Fibroblast of skin of left biceps (primary cell): ENCODE results near the gene CCDC170.
A peak's percentile ranks its signal among the peaks of the same experiment; 100 is the strongest.
"Not testable (repeated sequence)": the region's sequence is repeated elsewhere in the genome, so short reads cannot be mapped to it uniquely, and the experiment has no call there.

Experiments
- DNase-seq, 2 experiments: peaks; one replicate each; pipeline ENCODE4 v3.0.0-alpha.2; 2013; ENCODE audit warnings: low read depth in 2 of 2

Gene CCDC170, protein sequence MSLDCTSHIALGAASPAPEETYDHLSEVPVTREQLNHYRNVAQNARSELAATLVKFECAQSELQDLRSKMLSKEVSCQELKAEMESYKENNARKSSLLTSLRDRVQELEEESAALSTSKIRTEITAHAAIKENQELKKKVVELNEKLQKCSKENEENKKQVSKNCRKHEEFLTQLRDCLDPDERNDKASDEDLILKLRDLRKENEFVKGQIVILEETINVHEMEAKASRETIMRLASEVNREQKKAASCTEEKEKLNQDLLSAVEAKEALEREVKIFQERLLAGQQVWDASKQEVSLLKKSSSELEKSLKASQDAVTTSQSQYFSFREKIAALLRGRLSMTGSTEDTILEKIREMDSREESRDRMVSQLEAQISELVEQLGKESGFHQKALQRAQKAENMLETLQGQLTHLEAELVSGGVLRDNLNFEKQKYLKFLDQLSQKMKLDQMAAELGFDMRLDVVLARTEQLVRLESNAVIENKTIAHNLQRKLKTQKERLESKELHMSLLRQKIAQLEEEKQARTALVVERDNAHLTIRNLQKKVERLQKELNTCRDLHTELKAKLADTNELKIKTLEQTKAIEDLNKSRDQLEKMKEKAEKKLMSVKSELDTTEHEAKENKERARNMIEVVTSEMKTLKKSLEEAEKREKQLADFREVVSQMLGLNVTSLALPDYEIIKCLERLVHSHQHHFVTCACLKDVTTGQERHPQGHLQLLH

DNA sequence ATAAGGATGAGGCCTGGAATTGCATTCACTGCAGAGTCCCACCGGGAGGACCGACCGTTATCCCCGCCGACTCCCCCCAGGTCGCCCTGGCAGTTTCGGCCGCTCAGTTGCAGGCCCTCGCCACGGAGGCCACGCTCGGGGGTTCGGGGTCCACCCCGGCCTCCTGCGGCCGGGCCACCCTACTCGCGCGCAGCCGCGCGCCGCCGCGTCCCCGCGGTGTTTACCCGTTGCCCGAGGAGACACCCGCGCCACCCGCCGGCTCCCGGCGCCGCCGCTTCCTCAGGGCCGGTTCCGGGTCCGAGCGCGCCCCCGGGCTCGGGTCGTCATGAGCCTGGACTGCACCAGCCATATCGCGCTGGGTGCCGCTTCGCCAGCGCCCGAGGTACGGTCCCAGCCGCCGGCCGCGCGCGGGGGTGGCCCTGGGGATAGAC, at the start of gene CCDC170:
Gene CCDC170 (plus strand): TSS at position 214 of the 431 bp plus-strand sequence. CDS start 112 bp downstream, at position 326.
- no peak for DNase-seq

DNA sequence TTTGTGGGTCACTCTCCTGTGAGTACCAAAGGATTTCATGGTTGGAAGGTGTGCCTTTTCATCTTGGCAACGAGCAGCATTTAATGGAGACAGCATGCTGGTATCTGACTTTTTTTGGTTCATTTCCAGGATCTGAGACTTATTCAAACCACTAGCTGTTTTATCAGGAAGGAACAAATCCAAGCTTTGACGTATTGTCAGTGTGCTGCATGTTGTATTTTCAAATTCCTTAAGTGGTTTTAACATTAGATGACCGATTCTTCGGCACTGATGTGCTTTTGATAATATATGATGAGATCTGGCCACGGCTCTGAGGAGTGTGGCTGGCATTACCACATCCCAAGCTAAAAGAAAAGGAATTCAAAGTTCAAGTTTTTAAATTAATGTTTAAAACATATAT, 48.3 kb upstream of the CCDC170 start:
- peak; percentile 58 to 63 for DNase-seq

DNA sequence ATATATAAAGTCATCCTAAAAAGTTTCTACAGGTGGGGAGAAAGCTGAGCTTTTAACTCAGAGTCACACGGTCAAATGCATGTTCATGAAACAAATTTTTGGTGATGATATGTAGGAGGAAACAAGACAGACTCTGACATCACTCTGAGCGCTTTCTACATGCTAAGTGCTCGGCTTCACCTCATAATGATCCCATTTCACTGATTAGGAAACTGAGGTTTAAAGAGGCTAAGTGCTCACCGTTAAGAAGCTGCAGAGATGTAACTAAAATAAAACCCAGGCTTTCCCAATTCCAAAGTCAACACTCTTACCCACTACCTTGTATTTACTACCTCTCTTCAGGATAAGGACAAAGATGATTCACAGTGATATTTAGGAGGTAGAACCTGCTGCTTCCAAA, 46.6 kb upstream of the CCDC170 start:
- no peak for DNase-seq

DNA sequence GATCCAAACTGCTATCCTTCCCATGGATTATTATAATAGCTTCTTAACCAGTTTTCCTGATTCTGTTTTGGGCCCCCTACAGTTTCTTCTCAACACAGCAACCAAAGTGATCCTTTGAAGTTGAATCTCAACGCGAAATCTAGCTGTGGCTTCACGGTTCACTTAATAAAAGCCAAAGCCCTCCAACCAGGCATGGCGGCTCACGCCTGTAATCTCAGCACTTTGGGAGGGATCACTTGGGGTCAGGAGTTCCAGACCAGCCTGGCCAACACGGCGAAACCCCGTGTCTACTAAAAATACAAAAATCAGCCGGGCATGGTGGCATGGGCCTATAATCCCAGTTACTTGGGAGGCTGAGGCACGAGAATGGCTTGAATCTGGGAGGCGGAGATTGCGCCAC, 45.2 kb upstream of the CCDC170 start:
- DNase-seq, result no peak

DNA sequence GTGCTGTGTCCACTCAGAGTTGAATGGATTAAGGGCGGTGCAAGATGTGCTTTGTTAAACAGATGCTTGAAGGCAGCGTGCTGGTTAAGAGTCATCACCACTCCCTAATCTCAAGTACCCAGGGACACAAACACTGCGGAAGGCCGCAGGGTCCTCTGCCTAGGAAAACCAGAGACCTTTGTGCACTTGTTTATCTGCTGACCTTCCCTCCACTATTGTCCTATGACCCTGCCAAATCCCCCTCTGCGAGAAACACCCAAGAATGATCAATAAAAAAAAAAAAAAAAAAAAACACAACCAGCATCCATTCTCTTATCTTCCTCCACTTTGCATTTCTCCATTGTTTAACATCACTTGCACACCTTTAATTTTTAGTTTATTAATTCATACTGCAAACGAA, 42.9 kb upstream of the CCDC170 start:
- DNase-seq, result not testable (repeated sequence)

DNA sequence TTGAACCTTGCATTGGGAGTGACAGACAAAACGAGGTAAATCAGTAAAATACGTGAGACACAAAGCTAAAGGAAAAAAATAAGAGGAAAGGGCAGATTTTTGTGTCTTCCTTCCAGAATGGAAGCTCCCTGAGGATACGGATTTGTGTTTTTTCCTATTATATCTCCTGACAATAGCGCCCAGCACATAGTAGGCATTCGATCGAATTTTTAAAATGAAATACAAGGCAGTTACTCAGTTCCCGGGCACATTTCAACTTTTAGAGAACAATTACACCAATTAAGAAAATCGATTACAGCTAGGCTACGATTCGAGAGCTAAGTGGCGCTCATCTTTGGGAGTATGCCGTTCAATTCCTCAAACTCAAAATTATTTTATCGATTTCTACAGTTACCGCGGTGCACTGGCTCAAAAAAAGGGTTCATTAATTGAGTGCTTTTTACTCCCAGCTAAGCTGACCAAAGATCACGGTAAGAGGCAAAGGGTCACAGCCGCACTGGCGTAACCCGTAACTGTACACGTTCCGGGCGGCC, 42.3 kb upstream of the CCDC170 start:
- DNase-seq, result no peak

DNA sequence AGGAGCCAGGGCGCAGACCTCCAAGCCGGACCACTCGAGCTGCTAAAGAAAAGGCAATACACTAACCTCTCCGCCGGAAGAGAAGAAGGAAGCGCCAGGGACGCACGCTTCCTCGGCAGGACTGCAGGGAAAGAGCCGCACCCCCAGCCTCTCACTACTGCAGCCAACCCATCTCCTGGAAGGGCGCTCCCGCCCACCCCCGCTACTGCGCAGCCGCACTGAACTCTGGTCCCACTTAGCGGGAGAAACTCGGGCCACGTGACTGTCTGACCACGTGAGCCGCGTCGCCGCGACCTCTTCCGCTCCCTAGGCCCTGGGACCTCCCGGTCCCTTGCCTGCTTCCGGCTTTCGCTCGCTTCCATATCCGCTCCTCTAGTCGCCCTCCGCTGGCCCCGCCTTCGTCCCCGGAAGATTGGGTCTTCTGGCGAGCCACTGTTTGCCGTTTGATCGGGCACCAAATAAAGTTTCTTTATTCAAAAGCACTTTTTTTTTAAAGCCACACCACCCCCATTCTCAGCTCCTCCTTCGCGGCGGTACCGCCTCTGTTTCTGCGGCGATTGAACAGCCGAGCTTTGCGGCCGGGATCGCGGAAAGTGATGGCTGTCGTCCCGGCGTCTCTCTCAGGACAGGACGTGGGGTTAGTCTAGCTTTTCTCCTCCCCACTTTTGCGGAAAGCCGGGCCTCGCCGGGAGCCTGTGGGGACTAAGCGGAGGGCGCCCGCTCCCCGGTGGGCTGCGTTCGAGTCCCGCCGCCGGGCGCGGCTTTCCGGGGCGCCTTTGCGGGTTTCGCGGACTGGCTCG, 41.7 kb upstream of the CCDC170 start, which contains the start of gene RMND1:
Gene RMND1 (minus strand): TSS at position 177 of the 800 bp plus-strand sequence. CDS start 6,315 bp downstream, outside the sequence.
- DNase-seq, result peak; percentile 100

DNA sequence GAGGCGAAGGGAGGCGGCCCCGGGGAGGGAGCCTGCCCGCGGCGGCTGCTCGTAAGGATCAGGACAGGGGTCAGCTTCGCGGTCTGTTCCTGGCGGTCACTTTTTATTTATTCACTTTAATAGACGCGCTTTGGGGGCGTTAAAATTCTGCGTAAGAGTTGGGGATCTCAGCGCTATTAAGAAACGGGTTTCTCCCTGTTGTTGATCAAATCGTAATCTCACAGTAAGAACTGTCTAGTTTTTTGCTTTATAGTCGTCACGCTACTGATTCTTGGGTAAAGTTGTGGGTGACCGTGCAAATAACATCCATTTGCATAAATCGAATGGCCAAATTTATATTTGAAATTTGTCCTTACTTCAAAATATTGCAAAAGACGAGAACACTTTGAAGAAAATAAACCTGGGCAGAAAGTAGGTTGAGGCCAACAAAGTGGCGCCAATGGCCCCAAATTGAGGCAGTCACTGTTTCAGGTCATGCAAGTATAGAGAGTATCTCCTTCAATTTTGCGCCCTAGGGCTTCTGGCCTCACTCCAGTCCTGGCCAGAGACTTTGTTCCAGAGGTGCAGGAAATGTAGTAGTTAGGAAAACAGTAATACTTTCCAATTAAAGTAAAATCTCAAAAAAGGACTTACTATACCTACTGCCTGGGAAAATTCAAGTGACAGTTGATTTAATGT, 40.9 kb upstream of the CCDC170 start:
- no peak for DNase-seq

DNA sequence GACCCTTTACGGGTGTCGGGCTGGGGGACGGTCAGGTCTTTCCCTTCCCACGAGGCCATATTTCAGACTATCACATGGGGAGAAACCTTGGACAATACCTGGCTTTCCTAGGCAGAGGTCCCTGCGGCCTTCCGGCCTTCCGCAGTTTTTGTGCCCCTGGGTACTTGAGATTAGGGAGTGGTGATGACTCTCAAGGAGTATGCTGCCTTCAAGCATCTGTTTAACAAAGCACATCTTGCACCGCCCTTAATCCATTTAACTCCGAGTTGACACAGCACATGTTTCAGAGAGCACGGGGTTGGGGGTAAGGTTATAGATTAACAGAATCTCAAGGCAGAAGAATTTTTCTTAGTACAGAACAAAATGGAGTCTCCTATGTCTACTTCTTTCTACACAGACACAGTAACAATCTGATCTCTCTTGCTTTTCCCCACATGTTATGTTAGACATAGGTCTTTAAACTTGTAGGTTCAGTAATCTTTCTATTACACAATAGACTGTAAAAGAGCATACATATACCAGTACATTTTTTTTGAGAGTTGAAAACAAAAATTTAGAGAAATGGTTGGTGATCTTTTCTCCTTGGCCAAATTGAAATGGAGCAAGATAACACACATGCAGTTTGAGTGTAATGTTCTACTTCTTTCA, 37.9 kb upstream of the CCDC170 start:
- not testable (repeated sequence) for DNase-seq

DNA sequence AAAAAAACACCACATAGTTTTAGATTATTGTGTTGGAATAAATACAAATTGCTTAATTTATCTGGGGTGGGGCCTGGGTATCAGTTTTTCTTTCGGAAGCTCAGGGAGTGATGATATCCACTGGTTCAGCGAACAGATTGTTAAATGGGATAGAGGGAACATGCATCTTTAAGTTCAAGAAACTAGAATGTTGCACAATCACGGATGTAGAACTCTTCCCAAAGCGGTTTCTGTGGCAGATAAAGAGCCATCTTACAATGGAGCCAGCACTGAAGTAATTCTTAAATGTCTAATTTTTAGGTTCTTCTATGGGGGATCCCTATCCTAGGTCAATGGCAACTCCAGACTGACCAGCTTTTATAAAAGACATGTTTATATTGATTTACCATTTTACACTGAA, 32.1 kb upstream of the CCDC170 start:
- no peak for DNase-seq

DNA sequence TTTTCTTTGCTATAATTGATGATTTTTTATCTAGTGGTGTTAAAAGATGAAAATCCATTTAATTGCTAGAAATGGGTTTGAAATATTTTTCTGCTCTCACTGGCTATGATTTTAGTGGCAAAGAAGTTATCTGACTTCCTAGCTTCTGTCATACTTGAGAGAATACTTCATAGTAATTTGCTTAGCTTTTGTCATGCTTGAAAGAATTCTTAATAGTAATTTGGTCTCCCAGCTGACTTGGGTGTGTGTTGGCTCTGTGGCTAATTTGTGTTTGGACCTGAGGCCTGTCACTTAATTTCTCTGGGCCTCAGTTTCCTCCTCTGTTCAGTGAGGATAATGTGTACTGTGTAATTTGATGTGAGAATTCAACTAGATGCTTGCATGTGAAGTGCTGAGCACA, 29.1 kb upstream of the CCDC170 start:
- no peak for DNase-seq

DNA sequence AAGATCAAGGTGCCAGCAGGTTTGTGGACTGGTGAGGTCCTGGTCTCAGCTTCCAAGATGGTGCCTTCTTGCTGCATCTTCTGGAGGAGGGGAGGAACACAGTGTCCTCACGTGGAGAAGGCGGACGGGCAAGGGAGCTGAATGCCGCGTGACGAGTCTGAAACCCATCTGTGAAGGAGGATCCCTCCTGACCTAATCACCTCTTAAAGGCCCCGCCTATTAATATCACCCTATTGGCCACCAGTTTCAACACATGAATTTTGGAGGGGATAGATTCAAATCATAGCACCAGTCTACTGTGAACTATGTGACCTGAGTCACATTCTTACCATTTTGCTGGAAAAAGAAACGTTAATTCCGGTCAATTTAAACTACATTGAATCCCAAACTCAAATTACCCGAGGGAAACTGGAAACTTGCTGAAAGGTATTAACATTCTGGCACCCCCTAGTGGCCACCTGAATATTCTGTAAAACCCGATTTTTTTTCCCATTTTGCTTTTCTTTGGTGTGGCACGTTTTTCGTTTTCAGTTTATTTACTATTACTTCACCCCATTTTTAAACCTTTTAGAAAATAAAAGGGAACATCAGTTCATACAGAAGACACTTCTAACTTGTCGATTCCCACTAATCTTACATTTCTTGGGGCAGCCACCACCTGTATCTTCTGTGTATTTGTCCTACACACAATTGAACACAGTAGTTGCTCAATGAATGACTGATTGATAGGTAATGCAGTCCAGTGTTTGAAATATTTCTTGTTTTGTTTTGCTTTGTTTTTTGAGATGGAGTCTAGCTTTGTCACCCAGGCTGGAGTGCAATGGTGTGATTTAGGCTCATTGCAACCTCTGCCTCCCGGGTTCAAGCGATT, 17.9 kb upstream of the CCDC170 start:
- DNase-seq, result no peak

DNA sequence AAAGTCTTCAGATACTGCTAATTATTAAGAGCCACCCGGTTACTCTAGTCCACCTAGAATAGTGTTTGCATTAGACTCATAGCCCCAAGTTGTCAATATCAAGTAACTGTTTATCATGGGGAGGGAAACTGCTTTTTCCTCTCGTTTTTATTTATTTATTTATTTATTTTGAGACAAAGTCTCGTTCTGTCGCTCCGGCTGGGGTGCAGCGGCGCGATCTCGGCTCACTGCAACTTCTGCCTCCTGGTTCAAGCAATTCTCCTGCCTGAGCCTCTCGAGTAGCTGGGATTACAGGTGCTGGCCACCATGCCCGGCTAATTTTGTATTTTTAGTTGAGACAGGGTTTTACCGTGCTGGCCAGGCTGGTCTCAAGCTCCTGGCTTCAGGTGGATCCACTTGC, 16.1 kb upstream of the CCDC170 start:
- DNase-seq, result no peak

DNA sequence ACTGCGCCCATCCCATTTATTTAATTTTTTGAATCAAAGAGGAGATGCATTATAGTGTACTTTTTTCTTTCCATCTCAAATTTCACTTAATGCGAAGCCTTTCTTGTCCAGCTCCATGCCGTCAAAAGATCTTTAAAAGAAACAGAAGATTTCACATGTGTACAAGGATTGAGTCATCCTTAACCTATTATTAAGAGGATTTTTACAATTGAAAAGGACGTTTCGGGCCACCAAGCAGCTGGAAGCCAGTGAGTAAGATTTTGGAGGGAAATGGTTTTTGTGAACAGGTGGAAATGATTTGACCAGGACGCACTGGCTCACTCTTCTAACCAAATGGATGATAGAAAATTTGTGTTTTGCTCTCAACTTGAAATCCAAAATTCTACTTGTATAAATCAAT, 15.1 kb upstream of the CCDC170 start:
- no peak for DNase-seq

DNA sequence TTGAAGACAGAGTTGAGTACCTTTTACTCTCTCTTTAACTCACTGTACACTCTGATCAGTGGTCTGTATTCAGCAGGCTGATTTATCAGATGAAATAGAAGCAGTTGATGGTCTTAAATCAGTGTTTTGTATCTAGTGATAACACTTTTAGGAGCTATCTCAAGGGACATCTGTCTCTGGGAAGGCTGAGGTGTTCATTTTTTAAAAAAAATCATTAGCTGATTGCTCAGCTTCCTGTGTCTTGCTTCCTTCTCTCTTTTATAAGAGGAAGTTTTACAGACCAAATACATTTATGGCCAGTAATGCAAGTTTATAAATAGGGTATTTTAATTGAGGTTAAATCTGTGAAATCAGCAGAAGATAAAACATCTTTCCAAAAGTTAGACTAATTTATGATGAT, 12.0 kb upstream of the CCDC170 start:
- DNase-seq, result no peak

DNA sequence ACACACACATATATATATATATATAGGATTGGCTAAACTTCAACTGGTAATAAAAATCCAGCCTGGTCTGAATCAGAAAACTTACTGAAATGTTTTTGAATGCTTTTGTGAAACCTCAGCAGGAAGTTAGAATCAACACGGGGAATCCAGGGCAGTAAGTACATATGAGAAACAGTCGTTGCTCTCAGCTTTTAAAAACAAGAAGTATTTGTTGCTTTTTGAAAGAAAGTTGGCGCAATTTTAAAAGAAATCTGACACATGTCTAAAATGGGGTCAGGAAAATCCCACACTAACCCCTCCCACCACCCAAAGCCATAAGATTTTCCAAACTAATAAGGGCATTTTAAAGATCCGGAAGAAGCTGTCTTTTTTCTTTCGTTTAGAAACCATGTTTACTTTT, 11.5 kb upstream of the CCDC170 start:
- DNase-seq, result no peak

DNA sequence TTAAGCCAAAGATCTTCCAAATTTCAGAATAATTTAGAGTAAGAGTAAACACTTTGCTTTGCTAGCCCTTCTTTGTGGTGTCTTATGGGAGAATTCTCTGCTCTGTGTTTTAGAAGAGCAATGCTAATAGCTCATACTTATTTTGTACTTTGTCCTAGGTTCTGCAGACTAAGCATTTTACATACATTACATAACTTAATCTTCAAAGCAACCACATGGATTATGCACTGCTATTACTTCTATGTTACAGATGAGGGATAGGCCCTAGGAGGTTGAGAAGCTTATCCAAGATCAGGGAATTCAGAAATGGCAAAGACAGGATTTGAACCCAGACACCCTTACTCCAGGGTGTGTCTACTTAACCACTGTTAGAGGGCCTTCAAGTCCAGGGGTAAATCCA, 9.8 kb upstream of the CCDC170 start:
- DNase-seq, result no peak

DNA sequence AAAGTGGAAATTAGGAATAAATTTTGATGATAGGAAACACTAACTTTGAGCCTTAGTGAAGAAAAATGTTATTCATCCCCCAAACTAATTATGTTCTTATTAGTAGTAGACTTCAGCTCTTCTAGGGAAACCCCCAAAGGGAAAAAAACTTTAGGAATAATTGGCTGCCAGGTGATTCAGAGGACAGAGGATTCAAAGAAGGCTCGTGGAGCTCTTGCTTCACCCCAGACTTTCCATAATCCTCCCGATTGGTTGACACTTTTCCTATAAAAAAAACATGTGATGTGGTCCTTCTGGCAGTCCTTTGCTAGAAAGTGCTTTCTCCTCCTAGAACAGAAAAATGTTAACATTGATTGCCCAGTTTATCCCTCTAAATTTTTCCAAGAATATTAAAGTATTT, 5.6 kb upstream of the CCDC170 start:
- DNase-seq, result no peak

DNA sequence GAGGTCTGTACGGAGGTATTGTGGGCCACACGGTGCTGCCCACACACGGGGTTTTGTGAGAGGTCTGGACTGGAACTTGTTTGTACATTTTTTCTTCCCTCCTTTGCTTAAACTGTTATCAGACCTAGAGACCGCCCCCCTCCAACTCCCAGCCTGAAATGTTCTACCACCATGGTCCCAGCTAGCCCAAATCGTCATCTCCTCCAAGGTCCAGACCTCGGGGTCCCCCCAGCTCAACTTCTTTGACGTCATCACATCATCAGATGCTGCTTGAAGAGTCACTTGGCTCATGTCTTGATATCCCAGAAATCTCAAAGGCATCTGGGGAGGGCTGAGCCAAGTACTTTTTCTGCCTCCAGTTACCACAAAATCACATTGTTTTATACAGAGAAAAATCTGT, 2.8 kb upstream of the CCDC170 start:
- no peak for DNase-seq
